ENCODE data around the gene ADAMTSL1. TPM values are rescaled to one million over a fixed set of nuclear protein-coding genes. Genes with fewer than 3 reads are reported as not detected.

ADAMTSL1 gene
- total RNA-seq, 2 donors from 2014 or later = not detected

GRCh38 chr9:18545636-18546360, 71.8 kb downstream of the ADAMTSL1 start:
- Mint-ChIP-seq H3K4me3 (no peak overlapping the region), H3K36me3 (ENCODE audit: low read depth) (no peaks in the 10 kb centered on the region), H3K27ac (no peak overlapping the region), H3K9me3 (peaks cover 4% of the 10 kb centered on the region), H3K27me3 (peaks cover 3% of the 10 kb centered on the region), H3K4me1 (no peaks in the 10 kb centered on the region)
- ATAC-seq (replicated peaks) = no peak

GRCh38 chr9:18548456-18548855, 74.5 kb downstream of the ADAMTSL1 start:
- Mint-ChIP-seq H3K27me3 (peaks cover 3% of the 10 kb centered on the region), H3K4me3 (no peak overlapping the region), H3K4me1 (no peaks in the 10 kb centered on the region), H3K36me3 (ENCODE audit: low read depth) (no peaks in the 10 kb centered on the region), H3K27ac (no peak overlapping the region), H3K9me3 (peaks cover 4% of the 10 kb centered on the region)
- no peak for ATAC-seq (replicated peaks)

GRCh38 chr9:18549772-18550171, 75.8 kb downstream of the ADAMTSL1 start:
- H3K4me1 Mint-ChIP-seq = no peaks in the 10 kb centered on the region
- ATAC-seq (replicated peaks) = no peak
- H3K36me3 Mint-ChIP-seq (ENCODE audit: low read depth) = no peaks in the 10 kb centered on the region
- no peak overlapping the region for H3K27ac Mint-ChIP-seq
- H3K4me3 Mint-ChIP-seq = no peak overlapping the region
- no peaks in the 10 kb centered on the region for H3K27me3 Mint-ChIP-seq
- no peaks in the 10 kb centered on the region for H3K9me3 Mint-ChIP-seq

- Mint-ChIP-seq H3K36me3 (ENCODE audit: low read depth) (no peaks in the 10 kb centered on the region), H3K27me3 (no peaks in the 10 kb centered on the region), H3K9me3 (no peaks in the 10 kb centered on the region), H3K4me3 (no peak overlapping the region), H3K4me1 (no peaks in the 10 kb centered on the region), H3K27ac (no peak overlapping the region)
- no peak for ATAC-seq (replicated peaks)
Measured at GRCh38 chr9:18550286-18550685, 76.3 kb downstream of the ADAMTSL1 start.

- no peaks in the 10 kb centered on the region for H3K4me1 Mint-ChIP-seq
- H3K4me3 Mint-ChIP-seq = no peak overlapping the region
- H3K36me3 Mint-ChIP-seq (ENCODE audit: low read depth) = no peaks in the 10 kb centered on the region
- no peaks in the 10 kb centered on the region for H3K9me3 Mint-ChIP-seq
- H3K27ac Mint-ChIP-seq = no peak overlapping the region
- no peak for ATAC-seq (replicated peaks)
- H3K27me3 Mint-ChIP-seq = no peaks in the 10 kb centered on the region
Measured at GRCh38 chr9:18554244-18554643, 80.3 kb downstream of the ADAMTSL1 start.

- Mint-ChIP-seq H3K27me3 (no peaks in the 10 kb centered on the region), H3K9me3 (no peaks in the 10 kb centered on the region), H3K36me3 (ENCODE audit: low read depth) (no peaks in the 10 kb centered on the region), H3K27ac (no peak overlapping the region), H3K4me3 (no peak overlapping the region), H3K4me1 (no peaks in the 10 kb centered on the region)
- ATAC-seq (replicated peaks) = no peak
Measured at GRCh38 chr9:18555105-18555883, 81.3 kb downstream of the ADAMTSL1 start.

- Mint-ChIP-seq H3K27ac (no peak overlapping the region), H3K4me1 (no peaks in the 10 kb centered on the region), H3K27me3 (no peaks in the 10 kb centered on the region), H3K36me3 (ENCODE audit: low read depth) (no peaks in the 10 kb centered on the region), H3K4me3 (no peak overlapping the region), H3K9me3 (peaks cover 15% of the 10 kb centered on the region)
- no peak for ATAC-seq (replicated peaks)
Measured at GRCh38 chr9:18564018-18564880, 90.3 kb downstream of the ADAMTSL1 start.

GRCh38 chr9:18566121-18566520, 92.2 kb downstream of the ADAMTSL1 start:
- no peaks in the 10 kb centered on the region for H3K4me1 Mint-ChIP-seq
- H3K4me3 Mint-ChIP-seq = no peak overlapping the region
- H3K36me3 Mint-ChIP-seq (ENCODE audit: low read depth) = no peaks in the 10 kb centered on the region
- no peak for ATAC-seq (replicated peaks)
- no peaks in the 10 kb centered on the region for H3K27me3 Mint-ChIP-seq
- no peak overlapping the region for H3K27ac Mint-ChIP-seq
- H3K9me3 Mint-ChIP-seq = peaks cover 10% of the 10 kb centered on the region

GRCh38 chr9:18568973-18569372, 95.0 kb downstream of the ADAMTSL1 start:
- no peak for ATAC-seq (replicated peaks)
- H3K4me3 Mint-ChIP-seq = no peak overlapping the region
- H3K9me3 Mint-ChIP-seq = peaks cover 5% of the 10 kb centered on the region
- no peaks in the 10 kb centered on the region for H3K4me1 Mint-ChIP-seq
- H3K27ac Mint-ChIP-seq = no peak overlapping the region
- no peaks in the 10 kb centered on the region for H3K36me3 Mint-ChIP-seq (ENCODE audit: low read depth)
- no peaks in the 10 kb centered on the region for H3K27me3 Mint-ChIP-seq

- no peaks in the 10 kb centered on the region for H3K36me3 Mint-ChIP-seq (ENCODE audit: low read depth)
- no peak overlapping the region for H3K4me3 Mint-ChIP-seq
- H3K27ac Mint-ChIP-seq = no peak overlapping the region
- ATAC-seq (replicated peaks) = no peak
- H3K4me1 Mint-ChIP-seq = no peaks in the 10 kb centered on the region
- no peaks in the 10 kb centered on the region for H3K27me3 Mint-ChIP-seq
- H3K9me3 Mint-ChIP-seq = peaks cover 5% of the 10 kb centered on the region
Measured at GRCh38 chr9:18569941-18570630, 96.1 kb downstream of the ADAMTSL1 start.

GRCh38 chr9:18573021-18573556, 99.1 kb downstream of the ADAMTSL1 start:
- Mint-ChIP-seq H3K27me3 (no peaks in the 10 kb centered on the region), H3K9me3 (no peaks in the 10 kb centered on the region), H3K4me3 (no peak overlapping the region), H3K4me1 (no peaks in the 10 kb centered on the region), H3K36me3 (ENCODE audit: low read depth) (no peaks in the 10 kb centered on the region), H3K27ac (no peak overlapping the region)
- ATAC-seq (replicated peaks) = no peak

GRCh38 chr9:18575686-18576085, 101.7 kb downstream of the ADAMTSL1 start:
- H3K4me1 Mint-ChIP-seq = no peaks in the 10 kb centered on the region
- no peaks in the 10 kb centered on the region for H3K9me3 Mint-ChIP-seq
- H3K36me3 Mint-ChIP-seq (ENCODE audit: low read depth) = no peaks in the 10 kb centered on the region
- H3K27ac Mint-ChIP-seq = no peak overlapping the region
- no peak overlapping the region for H3K4me3 Mint-ChIP-seq
- no peak for ATAC-seq (replicated peaks)
- no peaks in the 10 kb centered on the region for H3K27me3 Mint-ChIP-seq

GRCh38 chr9:18579536-18579935, 105.6 kb downstream of the ADAMTSL1 start:
- Mint-ChIP-seq H3K4me1 (no peaks in the 10 kb centered on the region), H3K27ac (no peak overlapping the region), H3K27me3 (no peaks in the 10 kb centered on the region), H3K4me3 (no peak overlapping the region), H3K9me3 (no peaks in the 10 kb centered on the region), H3K36me3 (ENCODE audit: low read depth) (no peaks in the 10 kb centered on the region)
- no peak for ATAC-seq (replicated peaks)

- no peak for ATAC-seq (replicated peaks)
- Mint-ChIP-seq H3K36me3 (ENCODE audit: low read depth) (no peaks in the 10 kb centered on the region), H3K4me3 (no peak overlapping the region), H3K27me3 (no peaks in the 10 kb centered on the region), H3K9me3 (no peaks in the 10 kb centered on the region), H3K4me1 (no peaks in the 10 kb centered on the region), H3K27ac (no peak overlapping the region)
Measured at GRCh38 chr9:18580151-18580550, 106.2 kb downstream of the ADAMTSL1 start.
